EH (cell line): ENCODE data around the gene UBE2Q2.
"Not testable (repeated sequence)": the region's sequence is repeated elsewhere in the genome, so short reads cannot be mapped to it uniquely, and the experiment has no call there.

Experiments used
- DNase-seq: peaks from one replicate; pipeline ENCODE4 v3.0.0-alpha.2; 2015; ENCODE audit warnings: low read depth

UBE2Q2 gene

DNA sequence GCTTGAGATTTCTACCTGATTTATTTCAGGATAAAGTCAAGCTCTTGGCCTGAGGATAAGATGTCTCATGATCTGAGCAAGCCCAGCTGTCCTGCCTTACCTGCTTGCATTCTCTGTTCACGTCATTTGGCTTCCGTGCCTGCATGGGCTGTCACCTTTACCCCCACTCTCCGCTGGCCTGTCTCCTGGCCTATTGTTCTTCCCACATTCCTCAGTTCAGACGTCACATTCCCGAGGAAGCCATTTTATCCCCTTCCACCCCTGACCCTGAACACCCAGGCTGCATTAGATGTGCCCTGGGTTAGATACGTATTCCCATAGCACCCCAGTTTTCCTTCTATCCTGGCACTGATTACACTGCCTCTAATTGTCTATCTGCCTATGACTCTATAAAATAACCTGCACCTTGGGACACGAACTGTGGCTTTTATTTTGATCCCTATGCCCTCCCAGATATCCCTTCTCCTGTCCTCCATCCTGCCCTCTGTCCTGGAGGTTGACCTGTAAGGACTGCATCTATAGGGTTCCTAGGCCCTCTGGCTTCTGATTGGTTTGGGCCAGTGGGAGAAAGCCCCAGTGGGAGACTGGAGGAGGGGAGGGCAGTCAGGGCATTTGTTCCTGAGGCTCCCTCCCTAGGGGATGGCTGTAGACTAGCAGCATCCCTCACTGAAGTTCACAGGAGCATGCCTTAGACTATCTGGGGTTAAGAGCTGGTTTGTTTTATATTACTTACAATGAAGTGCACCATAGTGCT lies 19.2 kb upstream of the UBE2Q2 start:
- DNase-seq, result no peak

DNA sequence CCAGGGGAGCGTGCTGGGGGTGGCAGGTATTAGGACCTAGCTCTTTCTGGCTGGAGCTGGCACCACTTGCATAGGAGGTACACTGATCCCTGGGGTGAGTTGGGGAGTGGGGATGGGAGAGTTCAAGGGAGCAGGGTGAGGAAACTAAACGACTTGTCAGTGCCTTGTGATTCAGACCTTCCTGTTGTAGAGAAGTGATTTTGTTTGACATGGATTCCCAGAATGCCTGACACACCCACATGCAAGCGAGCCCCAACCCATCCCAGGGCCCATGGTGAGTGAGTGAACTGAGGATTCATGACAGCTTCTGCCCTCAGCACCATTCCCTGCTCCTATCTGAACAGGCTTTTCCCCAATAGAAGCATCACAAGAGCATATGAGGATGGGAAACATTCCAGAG lies 15.6 kb upstream of the UBE2Q2 start:
- no peak for DNase-seq

DNA sequence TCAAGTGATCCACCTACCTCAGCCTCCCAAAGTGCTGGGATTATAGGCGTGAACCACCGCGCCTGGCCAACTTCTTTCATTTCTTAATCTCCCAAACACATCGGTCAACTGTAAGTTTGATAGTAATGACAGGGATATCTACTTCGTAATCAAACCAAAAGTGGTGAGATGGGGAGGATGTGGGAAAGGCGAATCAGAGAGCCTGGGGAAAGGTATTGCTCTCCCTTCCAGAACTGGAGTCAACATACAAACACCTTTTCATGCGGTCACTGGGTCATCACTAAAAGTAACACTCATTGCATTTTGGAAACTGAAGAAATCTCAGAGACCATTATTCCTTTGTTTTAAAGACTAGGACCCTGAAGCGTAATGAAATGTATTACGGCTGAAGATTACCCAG lies 14.8 kb upstream of the UBE2Q2 start:
- no peak for DNase-seq

- no peak for DNase-seq
These were observed 12.1 kb upstream of the UBE2Q2 start for GRCh38 chr15:75830910-75831805.

DNA sequence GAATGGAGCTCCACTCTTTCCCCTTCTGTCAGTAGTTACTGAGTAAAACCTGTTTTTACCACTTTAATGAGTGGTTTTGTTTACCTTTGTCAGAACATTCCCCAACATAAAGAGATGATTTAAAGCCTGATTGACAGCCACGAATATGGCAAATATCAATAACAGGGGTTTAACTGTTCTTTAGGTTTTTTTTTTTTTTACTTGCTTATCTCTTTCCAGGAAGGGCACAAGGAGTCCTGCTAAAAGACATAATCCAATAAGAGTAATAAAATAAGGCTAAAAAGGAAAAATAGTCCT lies 11.5 kb upstream of the UBE2Q2 start:
- no peak for DNase-seq

GRCh38 chr15:75832114-75832513 lies 11.1 kb upstream of the UBE2Q2 start:
- no peak for DNase-seq

DNA sequence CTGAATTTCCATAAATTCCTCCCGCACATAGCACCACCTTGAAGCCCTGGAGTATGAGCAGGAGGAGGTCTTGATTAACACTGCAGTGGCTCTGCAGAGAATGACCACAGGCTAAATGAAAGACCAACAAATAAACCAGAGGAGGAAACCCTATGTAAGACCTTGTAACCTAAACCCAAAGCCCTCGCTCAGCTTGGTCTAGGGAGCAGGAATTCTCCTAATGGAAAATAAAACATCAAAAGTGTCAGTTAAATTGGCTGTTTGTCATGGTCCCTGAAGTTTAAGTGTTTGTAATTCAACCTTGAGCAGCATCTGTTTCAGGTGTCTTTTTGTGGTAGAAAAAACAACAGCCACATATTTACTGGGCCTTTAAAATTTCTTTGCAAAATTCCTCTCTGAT lies 9.2 kb upstream of the UBE2Q2 start:
- no peak for DNase-seq

- DNase-seq, result no peak
These were observed 7.0 kb upstream of the UBE2Q2 start for GRCh38 chr15:75835990-75836958.

DNA sequence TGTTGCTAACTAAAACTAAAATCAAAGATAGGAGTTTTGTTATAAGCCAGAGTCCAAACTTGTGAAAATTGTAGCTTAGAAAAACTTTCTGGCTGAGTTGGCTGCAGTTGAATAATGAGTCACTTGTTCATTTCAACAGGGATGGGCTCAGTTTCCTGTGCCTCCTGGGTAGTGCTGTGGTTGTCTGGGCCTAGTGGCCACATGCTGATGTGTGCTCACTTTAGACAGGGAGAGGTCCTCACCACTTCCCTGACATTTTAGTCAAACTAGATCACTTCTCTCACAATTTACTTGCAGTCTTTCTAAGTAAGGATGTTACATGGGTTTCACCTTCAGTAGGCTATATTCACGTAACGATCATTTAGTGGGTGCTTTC lies 6.3 kb upstream of the UBE2Q2 start:
- DNase-seq, result peak; percentile 86

DNA sequence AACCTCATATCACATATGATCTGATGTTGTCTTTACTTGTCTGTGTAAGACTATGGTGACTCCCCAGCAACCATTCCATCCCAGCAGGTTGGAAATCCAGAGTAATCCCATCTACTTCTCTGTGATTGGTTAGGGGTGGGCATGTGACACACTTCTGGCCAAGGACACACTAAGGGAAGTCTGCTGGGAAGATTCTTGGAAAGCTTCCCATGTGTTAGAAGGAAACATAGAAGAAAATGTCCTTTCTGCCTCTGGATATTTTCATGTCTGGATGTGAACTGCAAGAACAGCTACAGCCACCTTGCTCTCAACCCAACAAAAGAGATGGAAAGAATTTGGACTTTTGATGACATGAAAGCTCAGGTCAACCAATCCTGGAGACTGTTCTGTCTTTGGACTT lies 2.6 kb upstream of the UBE2Q2 start:
- peak; percentile 85 for DNase-seq

DNA sequence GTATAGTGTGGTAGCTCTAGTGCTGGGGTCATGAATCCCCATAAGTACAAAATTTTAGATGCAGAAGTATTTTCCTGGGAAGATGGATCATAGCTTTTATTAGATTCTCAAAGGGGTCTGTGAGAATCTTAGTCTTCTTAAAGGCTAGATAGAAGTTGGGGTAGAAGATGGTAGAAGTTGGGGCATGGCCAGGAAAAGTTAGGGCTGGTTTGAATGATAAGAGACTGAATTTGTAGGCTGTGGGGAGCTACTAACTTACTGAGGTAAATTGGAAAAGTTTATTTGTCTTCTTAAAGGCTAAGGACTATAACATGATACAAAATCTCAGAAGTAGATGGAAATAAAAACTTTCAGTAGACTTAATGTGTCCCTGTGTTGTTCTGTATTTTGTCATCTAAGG lies 1.6 kb upstream of the UBE2Q2 start:
- DNase-seq, result no peak

- peak; percentile 63 for DNase-seq
These were observed 683 bp downstream of the UBE2Q2 start for GRCh38 chr15:75843678-75844581.

DNA sequence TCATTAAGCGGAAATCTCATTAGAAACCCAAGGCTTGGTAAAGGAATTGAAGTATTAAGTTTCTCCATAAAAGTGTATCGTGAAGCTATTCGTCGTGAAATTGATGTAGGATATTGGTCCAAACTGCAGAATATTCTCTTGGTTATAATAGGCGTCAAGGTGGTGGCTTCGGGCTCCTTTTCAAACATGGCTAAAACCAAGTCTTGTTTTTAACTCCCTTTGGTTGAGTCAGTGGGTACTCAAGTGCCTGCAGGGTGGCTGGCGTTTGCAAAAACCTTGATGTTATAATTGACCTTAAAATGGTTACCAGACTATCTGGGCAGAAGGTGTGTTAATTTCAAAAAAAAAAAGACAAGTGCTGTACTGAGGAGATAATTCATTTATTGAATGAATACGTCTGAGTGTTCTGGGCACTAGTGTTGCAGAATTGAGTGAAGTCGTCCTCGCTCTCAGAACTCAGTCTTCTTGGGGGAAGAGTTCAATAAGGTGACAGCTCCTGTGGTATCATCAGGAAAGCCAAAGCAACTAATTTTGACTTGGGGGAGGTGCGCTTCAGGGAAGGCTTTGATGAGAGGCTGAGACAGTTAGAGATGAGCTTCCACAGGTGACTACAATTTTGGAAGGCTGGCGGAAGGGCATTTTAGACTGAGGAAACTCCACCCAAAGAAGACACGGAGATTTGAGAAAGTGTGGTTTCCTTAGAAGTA lies 1.5 kb downstream of the UBE2Q2 start:
- DNase-seq, result no peak

DNA sequence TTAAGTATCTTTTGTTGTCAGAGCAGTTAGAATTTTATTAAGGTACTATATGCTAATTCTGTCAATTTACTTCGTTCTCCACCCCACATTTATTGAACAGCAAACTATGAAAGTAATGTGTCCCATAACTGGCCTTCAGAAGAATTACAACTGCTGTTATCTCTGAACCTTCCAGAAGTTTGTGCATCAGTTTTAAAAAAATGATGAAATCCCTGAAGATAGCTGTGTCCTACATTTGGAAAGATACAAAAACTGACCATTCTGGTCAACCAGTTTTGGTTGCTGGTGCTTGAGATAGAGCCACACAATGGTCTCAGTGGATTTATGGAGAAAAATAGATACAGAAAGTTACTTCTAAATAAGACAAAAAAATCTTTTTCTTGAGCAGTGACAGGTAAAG lies 5.9 kb downstream of the UBE2Q2 start:
- no peak for DNase-seq

GRCh38 chr15:75850708-75851107 lies 7.5 kb downstream of the UBE2Q2 start:
- DNase-seq, result no peak

DNA sequence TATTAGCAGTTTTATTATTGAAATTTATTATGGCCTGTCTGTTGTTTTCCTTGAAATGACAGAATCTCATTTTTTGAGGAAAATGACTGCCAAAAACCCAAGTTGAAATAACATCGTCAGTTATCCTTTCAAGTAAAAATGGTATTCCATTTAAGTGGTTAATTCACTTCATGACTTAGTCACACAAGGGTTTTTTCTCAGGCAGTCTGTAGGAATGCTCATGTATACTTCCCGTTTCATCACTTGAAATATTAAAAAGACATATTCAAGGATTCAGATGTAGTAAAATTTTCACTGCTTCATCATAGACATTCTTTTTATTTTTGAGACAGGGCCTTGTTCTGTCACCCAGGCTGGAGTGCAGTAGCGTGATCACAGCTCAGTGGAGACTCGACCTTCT lies 8.3 kb downstream of the UBE2Q2 start:
- not testable (repeated sequence) for DNase-seq

- DNase-seq, result no peak
These were observed 14.6 kb downstream of the UBE2Q2 start for GRCh38 chr15:75857886-75858285.

DNA sequence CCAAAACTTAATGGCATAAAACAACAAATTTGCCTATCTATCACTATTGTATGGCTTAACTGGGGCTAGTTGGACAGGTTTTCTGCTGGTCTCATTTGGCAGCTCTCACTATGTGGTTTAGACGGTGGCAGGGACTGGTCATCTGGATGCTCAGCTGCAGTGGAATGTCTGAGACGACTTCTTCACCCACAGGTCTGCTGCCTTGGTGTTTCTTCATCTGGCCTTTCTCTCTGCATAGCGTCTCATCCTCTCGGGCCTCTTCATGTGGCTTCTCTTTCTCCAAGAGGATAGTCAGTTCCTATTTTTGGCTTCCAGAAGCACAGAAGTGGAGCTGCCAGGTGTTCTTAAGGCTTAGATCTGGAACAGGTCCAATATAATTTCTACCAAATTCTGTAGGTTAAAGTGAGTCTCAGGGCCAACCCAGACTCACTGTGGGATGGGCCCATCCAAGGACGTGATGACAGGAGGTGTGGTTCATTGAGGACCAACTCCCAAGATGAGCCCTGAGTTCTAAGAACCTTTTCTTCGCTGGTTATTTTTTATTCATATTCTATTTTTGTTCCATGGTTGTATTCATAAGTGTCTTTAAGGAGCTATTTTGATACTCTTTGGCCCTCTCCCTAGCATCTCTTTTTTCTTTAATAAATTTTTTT lies 18.6 kb downstream of the UBE2Q2 start:
- DNase-seq, result no peak

DNA sequence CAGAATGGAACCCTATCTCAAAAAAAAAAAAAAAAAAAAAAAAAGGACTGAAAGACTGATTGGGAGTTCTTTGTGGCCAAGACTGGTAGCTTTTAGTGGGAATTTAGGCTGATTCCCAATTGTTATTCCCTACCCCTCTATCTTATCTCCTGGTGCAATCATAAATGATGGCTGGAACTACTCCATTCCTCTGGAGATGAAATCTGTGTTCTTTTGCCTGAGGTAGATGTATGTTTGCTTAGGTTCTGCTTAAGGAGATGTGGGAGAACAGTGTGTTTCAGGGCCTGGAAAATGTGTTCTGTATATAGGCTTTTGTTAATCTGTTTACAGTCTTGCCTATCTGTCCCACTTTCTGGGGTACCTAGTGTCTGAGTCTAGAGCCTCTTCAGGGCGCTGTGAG lies 19.5 kb downstream of the UBE2Q2 start:
- DNase-seq, result no peak
